ENCODE results near the gene GALC.

The GALC gene

GRCh38 chr14:87952307-87953094, 40.5 kb downstream of the GALC start:
- no peak for DNase-seq

- peak; percentile 66 for DNase-seq
These were observed 47.9 kb downstream of the GALC start for GRCh38 chr14:87944987-87945604.

GRCh38 chr14:87940894-87941293, 52.1 kb downstream of the GALC start:
- no peak for DNase-seq

- no peak for DNase-seq
These were observed 52.6 kb downstream of the GALC start for GRCh38 chr14:87940382-87940781.

GRCh38 chr14:87935886-87936285, 57.1 kb downstream of the GALC start:
- no peak for DNase-seq

GRCh38 chr14:87935081-87935828, 57.7 kb downstream of the GALC start:
- no peak for DNase-seq

- no peak for DNase-seq
These were observed 58.8 kb downstream of the GALC start for GRCh38 chr14:87934185-87934584.

- DNase-seq, result no peak
These were observed 76.1 kb downstream of the GALC start for GRCh38 chr14:87916886-87917275.

- no peak for DNase-seq
These were observed 76.7 kb downstream of the GALC start for GRCh38 chr14:87916103-87916885.

- DNase-seq, result no peak
These were observed 84.4 kb downstream of the GALC start for GRCh38 chr14:87908550-87908949.

- DNase-seq, result no peak
These were observed 91.3 kb downstream of the GALC start for GRCh38 chr14:87901652-87902051.

- DNase-seq, result no peak
These were observed 91.7 kb downstream of the GALC start for GRCh38 chr14:87901236-87901635.

- DNase-seq, result no peak
These were observed 93.8 kb downstream of the GALC start for GRCh38 chr14:87899228-87899627.

GRCh38 chr14:87898301-87898700, 94.7 kb downstream of the GALC start:
- no peak for DNase-seq

GRCh38 chr14:87896393-87897380, 96.3 kb downstream of the GALC start:
- DNase-seq, result peak; percentile 99

- no peak for DNase-seq
These were observed 98.1 kb downstream of the GALC start for GRCh38 chr14:87894920-87895319.

- DNase-seq, result no peak
These were observed 100.2 kb downstream of the GALC start for GRCh38 chr14:87892763-87893162.

GRCh38 chr14:87888136-87888999, 104.6 kb downstream of the GALC start:
- peak; percentile 18 for DNase-seq

GRCh38 chr14:87883750-87884149, 109.2 kb downstream of the GALC start:
- no peak for DNase-seq

Measured in NCI-H1694 treated with DMSO at 0.1 percent for 48 hours (cell line).